Measurements from ENCODE around the gene LRRC26.

DNA sequence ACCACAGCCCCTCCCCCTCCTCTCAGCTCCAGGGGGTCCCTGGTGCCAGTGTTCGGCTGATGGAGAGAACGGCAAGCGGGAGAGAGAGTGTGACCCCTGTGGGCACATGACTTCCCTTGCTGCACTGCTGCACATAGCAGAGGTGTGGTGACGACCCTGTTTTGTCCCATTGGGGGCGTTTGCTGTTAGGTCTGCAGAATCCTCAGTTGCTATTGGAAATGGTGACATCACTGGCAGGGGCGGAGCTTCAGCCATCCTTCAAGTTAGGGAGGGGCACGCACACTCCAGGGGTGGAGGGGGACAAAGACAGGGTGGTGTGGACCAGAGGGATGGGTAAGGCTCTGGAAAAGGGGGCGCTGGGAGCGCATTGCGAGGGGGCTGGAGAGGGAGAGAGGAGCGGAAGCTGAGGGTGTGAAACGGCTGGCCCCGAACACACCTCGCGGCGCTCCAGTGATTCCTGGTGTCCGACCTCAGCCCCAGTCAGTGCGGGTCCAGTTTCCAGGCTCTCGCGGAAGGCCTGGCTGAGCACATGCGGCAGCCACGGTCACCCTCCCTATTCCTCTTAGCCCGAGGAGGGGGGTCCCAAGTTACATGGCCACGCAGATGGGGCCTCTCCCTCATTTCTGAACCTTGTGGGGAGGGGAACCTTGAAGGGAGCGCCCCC lies 31.7 kb downstream of the LRRC26 start:
- TF ChIP-seq, protein P1, sequence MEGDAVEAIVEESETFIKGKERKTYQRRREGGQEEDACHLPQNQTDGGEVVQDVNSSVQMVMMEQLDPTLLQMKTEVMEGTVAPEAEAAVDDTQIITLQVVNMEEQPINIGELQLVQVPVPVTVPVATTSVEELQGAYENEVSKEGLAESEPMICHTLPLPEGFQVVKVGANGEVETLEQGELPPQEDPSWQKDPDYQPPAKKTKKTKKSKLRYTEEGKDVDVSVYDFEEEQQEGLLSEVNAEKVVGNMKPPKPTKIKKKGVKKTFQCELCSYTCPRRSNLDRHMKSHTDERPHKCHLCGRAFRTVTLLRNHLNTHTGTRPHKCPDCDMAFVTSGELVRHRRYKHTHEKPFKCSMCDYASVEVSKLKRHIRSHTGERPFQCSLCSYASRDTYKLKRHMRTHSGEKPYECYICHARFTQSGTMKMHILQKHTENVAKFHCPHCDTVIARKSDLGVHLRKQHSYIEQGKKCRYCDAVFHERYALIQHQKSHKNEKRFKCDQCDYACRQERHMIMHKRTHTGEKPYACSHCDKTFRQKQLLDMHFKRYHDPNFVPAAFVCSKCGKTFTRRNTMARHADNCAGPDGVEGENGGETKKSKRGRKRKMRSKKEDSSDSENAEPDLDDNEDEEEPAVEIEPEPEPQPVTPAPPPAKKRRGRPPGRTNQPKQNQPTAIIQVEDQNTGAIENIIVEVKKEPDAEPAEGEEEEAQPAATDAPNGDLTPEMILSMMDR (IDR thresholded peaks at IDR 0.05; ENCODE audit: low read length), result no peak
- no peak for TF ChIP-seq EZH2 (IDR thresholded peaks at IDR 0.05; ENCODE audit: borderline replicate concordance, low read length)

Data from OCI-LY1 (cell line).